ENCODE results near the gene CRHR1.

CRHR1 gene

DNA sequence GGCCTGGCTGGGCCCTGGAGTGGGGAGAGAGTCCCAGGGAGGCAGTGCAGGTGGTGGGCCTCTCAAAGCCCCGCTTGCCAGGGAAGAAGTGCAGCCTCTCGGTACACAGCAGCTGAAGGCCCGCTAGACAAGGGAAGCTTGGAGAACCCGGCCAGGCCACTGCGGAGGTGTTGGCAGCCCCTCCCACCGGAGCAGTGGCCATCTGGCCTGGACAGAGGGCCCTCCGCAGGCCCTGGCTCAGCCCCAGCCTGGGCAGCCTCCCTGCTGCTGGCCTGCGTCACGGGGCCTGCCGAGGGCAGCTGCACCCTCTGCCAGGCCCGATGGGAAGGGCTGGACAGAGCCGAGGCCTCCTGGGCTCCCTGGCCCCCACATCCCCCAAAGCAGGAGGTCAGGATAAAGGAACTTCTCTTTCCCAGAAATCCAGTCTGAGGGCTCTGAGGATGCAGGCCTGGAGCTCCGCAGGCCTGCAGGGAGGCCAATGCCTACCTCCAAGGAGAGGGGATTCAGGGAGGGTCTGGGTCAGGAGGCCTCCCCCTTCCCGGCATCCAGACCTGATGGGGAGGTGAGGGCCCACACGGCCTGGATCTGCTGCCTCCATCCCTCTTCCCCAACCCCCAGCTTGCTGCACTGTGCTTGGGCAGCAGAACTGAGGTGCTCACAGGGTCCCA is 64.9 kb downstream of the CRHR1 start:
- no peak for DNase-seq (ENCODE audit: low read depth in 1 of 2, low spot score in 1 of 2)
- Histone ChIP-seq H3K4me3 (replicated peaks; ENCODE audit: insufficient read depth, low read length) (no peak overlapping the region), H3K27ac (replicated peaks) (no peak overlapping the region), H3K27me3 (ENCODE audit: insufficient read depth, poor library complexity, severe bottlenecking) (peaks cover 4% of the 10 kb centered on the region)
- TF ChIP-seq GABPA (IDR thresholded peaks at IDR 0.05; ENCODE audit: low read depth): no peak
- TF ChIP-seq, protein P1, sequence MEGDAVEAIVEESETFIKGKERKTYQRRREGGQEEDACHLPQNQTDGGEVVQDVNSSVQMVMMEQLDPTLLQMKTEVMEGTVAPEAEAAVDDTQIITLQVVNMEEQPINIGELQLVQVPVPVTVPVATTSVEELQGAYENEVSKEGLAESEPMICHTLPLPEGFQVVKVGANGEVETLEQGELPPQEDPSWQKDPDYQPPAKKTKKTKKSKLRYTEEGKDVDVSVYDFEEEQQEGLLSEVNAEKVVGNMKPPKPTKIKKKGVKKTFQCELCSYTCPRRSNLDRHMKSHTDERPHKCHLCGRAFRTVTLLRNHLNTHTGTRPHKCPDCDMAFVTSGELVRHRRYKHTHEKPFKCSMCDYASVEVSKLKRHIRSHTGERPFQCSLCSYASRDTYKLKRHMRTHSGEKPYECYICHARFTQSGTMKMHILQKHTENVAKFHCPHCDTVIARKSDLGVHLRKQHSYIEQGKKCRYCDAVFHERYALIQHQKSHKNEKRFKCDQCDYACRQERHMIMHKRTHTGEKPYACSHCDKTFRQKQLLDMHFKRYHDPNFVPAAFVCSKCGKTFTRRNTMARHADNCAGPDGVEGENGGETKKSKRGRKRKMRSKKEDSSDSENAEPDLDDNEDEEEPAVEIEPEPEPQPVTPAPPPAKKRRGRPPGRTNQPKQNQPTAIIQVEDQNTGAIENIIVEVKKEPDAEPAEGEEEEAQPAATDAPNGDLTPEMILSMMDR (IDR thresholded peaks at IDR 0.05; ENCODE audit: insufficient read depth, low read length): no peak
- TF ChIP-seq, protein P2, sequence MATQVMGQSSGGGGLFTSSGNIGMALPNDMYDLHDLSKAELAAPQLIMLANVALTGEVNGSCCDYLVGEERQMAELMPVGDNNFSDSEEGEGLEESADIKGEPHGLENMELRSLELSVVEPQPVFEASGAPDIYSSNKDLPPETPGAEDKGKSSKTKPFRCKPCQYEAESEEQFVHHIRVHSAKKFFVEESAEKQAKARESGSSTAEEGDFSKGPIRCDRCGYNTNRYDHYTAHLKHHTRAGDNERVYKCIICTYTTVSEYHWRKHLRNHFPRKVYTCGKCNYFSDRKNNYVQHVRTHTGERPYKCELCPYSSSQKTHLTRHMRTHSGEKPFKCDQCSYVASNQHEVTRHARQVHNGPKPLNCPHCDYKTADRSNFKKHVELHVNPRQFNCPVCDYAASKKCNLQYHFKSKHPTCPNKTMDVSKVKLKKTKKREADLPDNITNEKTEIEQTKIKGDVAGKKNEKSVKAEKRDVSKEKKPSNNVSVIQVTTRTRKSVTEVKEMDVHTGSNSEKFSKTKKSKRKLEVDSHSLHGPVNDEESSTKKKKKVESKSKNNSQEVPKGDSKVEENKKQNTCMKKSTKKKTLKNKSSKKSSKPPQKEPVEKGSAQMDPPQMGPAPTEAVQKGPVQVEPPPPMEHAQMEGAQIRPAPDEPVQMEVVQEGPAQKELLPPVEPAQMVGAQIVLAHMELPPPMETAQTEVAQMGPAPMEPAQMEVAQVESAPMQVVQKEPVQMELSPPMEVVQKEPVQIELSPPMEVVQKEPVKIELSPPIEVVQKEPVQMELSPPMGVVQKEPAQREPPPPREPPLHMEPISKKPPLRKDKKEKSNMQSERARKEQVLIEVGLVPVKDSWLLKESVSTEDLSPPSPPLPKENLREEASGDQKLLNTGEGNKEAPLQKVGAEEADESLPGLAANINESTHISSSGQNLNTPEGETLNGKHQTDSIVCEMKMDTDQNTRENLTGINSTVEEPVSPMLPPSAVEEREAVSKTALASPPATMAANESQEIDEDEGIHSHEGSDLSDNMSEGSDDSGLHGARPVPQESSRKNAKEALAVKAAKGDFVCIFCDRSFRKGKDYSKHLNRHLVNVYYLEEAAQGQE (IDR thresholded peaks at IDR 0.05; ENCODE audit: insufficient replicate concordance, low read depth): no peak
- no peak for TF ChIP-seq POLR2AphosphoS5 (IDR thresholded peaks at IDR 0.05; ENCODE audit: low read depth)

DNA sequence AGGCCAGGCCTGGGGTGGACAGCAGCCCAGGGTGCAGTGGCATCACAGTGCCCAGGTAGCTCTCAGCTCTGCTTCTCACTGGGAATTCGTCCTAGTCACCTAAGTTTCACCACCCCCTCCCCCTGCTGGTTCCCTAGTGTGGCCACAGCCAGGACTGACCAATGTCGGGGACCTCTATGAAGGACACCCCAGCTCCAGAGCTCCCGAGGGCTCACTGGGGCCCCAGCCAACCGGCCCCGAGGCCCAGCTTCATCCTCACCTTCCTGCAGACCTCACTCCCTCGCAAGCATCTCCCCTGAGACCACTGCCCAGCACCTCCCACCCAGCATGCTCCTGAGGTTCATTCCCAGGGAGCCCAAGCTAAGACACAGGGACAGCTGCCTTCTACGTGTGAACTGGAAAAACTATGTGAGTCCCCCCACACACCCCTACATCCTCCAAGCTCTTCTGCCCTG is 65.4 kb downstream of the CRHR1 start:
- H3K27ac ChIP-seq (replicated peaks): no peak overlapping the region

DNA sequence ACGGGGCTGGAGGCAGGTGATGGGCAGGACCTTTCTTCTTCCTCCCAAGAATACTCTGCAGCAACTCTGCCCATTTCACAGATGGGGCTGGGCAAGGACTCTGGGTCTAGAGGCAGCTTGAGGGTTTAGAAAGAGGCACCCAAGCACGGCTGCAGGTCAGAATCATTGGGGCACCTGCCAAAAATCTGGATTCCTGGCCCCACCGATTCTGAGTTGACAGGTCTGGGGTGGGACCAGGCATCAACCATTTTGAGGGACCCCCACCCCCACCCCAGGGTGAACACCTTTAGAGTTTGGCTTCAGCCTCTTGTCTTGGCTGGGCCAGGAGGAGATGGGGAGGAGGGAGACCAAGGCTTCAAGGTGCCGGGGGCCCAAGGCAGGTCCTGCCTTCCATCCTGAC is 65.9 kb downstream of the CRHR1 start:
- no peak for TF ChIP-seq SPI1 (IDR thresholded peaks at IDR 0.05; ENCODE audit: borderline replicate concordance, low read depth)
- no peak for TF ChIP-seq POLR2AphosphoS5 (IDR thresholded peaks at IDR 0.05; ENCODE audit: low read depth)
- no peak for TF ChIP-seq GABPA (IDR thresholded peaks at IDR 0.05; ENCODE audit: low read depth)
- TF ChIP-seq, protein P2 (IDR thresholded peaks at IDR 0.05; ENCODE audit: insufficient replicate concordance, low read depth): no peak
- TF ChIP-seq, protein P1 (IDR thresholded peaks at IDR 0.05; ENCODE audit: insufficient read depth, low read length): no peak
- H3K27ac ChIP-seq (replicated peaks): no peak overlapping the region
- no peak for DNase-seq (ENCODE audit: low read depth in 1 of 2, low spot score in 1 of 2)
- no peak overlapping the region for H3K4me3 ChIP-seq (replicated peaks; ENCODE audit: insufficient read depth, low read length)
- H3K27me3 ChIP-seq (ENCODE audit: insufficient read depth, poor library complexity, severe bottlenecking): peaks cover 4% of the 10 kb centered on the region

More for the DNA sequence above, 65.4 kb downstream of the CRHR1 start:
- no peak overlapping the region for H3K4me3 ChIP-seq (replicated peaks; ENCODE audit: insufficient read depth, low read length)
- no peak for DNase-seq (ENCODE audit: low read depth in 1 of 2, low spot score in 1 of 2)
- peaks cover 4% of the 10 kb centered on the region for H3K27me3 ChIP-seq (ENCODE audit: insufficient read depth, poor library complexity, severe bottlenecking)
- TF ChIP-seq GABPA (IDR thresholded peaks at IDR 0.05; ENCODE audit: low read depth): no peak
- TF ChIP-seq, protein P1 (IDR thresholded peaks at IDR 0.05; ENCODE audit: insufficient read depth, low read length): no peak

DNA sequence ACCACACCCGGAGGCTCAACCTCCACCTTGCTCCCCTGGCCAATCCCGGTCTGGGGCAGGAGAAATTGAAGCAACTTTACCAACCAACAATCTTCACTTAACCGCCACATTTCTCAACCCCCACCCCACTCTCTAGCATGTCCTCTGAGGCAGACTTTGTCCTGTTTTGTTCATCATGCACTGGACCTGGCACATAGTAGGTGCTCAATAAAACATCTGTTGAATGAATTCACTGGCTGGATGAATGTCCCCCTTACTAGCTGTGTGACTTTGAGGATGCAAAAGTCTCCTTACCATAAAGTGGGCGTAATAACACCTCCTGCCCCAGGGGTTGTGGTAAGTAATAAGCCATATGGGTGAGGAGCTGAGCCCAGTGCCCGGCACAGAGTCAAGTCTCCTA is 66.3 kb downstream of the CRHR1 start:
- DNase-seq (ENCODE audit: low read depth in 1 of 2, low spot score in 1 of 2): no peak
- Histone ChIP-seq H3K27me3 (ENCODE audit: insufficient read depth, poor library complexity, severe bottlenecking) (peaks cover 4% of the 10 kb centered on the region), H3K4me3 (replicated peaks; ENCODE audit: insufficient read depth, low read length) (no peak overlapping the region), H3K27ac (replicated peaks) (no peak overlapping the region)
- TF ChIP-seq, protein P1 (IDR thresholded peaks at IDR 0.05; ENCODE audit: insufficient read depth, low read length): no peak
- no peak for TF ChIP-seq GABPA (IDR thresholded peaks at IDR 0.05; ENCODE audit: low read depth)
- no peak for TF ChIP-seq POLR2AphosphoS5 (IDR thresholded peaks at IDR 0.05; ENCODE audit: low read depth)
- TF ChIP-seq SPI1 (IDR thresholded peaks at IDR 0.05; ENCODE audit: borderline replicate concordance, low read depth): no peak
- TF ChIP-seq, protein P2 (IDR thresholded peaks at IDR 0.05; ENCODE audit: insufficient replicate concordance, low read depth): no peak

All from HL-60 (cell line).